HG03558 (cell line): Measurements from ENCODE around the gene FMNL1.

Experiments used
- ATAC-seq: cut with Tn5 transposase; IDR thresholded peaks from one replicate; pipeline ENCODE4 v1.9.1; 2021; ENCODE audit warnings: moderate number of reproducible peaks; ENCODE audit not compliant: unreplicated experiment; ENCODE audit errors: extremely low read depth

FMNL1 gene

DNA sequence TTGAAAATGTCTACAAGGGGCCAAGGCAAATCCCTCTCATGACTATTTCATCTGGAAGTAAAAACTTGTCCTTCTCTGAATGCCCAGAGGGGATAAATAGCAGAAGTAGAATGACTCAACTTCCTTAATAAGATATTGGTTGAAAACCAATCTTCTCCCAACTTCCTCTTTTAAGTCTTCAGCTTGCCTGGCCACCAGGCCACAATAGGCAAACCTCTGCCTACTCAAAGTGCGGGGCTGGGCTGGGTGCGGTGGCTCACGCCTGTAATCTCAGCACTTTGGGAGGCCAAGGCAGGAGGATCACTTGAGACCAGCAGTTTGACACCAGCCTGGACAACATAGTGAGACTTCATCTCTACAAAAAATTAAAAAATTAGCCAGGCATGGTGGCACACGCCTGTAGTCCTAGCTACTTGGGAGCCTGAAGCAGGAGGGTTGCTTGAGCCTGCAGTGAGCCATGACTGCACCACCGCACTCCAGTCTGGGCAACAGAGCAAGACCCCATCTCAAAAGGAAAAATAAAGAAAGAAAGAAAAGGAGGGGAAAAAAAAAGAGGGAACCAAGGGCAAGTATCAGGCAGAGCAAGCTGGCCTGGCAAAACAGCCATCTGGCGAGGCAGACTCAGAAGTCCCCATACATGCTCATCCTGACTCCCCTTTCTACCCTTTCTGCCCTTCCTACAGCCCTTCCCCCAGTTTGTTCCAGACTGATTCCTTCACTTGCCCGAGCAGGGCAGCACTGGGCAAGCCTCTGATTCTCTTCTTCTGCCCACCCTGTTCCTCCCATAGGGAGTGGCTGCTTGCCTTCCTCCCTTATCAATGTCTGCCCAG is 74.5 kb downstream of the FMNL1 start:
- no peak for ATAC-seq

DNA sequence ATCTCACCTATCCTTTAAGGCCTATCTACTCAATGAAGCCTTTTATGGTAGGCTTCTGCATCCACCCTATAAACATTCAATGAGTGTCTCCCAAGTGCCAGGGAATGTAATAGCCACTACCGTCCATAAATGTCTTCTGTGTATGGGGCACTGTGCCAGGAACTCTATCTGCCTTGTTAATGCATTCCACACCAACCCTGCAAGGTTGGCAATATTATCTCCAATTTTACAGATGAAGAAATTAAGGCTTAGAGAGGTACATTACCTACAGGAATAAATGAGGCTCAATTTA is 75.1 kb downstream of the FMNL1 start:
- no peak for ATAC-seq
